HL-60/S4 treated with retinoic acid at 250 ng/mL for 4 days and 3 days (cell line): ENCODE results near the gene KCNH8.
"Not testable (repeated sequence)": the region's sequence is repeated elsewhere in the genome, so short reads cannot be mapped to it uniquely, and the experiment has no call there.

Experiments
- in situ Hi-C: fragments of 300-500 bp; cut with MboI; formaldehyde crosslinking; loops from 2 replicates; pipeline ENCODE4 v1.7.0; 2022; ENCODE audit warnings: low sequenced_read_pairs

Gene KCNH8

GRCh38 chr3:19171794-19172193 lies 23.5 kb downstream of the KCNH8 start:
- in situ Hi-C loops = no loop called here

- in situ Hi-C loops = no loop called here
Measured at GRCh38 chr3:19173945-19174344, 25.6 kb downstream of the KCNH8 start.

- in situ Hi-C loops = no loop called here
Measured at GRCh38 chr3:19183584-19183983, 35.3 kb downstream of the KCNH8 start.

- in situ Hi-C loops = no loop called here
Measured at GRCh38 chr3:19190126-19190525, 41.8 kb downstream of the KCNH8 start.

- in situ Hi-C loops = no loop called here
Measured at GRCh38 chr3:19190602-19191001, 42.3 kb downstream of the KCNH8 start.

- in situ Hi-C loops = no loop called here
Measured at GRCh38 chr3:19199131-19199530, 50.8 kb downstream of the KCNH8 start.

- in situ Hi-C loops = no loop called here
Measured at GRCh38 chr3:19202303-19202702, 54.0 kb downstream of the KCNH8 start.

GRCh38 chr3:19202754-19203153 lies 54.4 kb downstream of the KCNH8 start:
- in situ Hi-C loops = no loop called here

- in situ Hi-C loops = no loop called here
Measured at GRCh38 chr3:19206540-19206939, 58.2 kb downstream of the KCNH8 start.

- in situ Hi-C loops = no loop called here
Measured at GRCh38 chr3:19213603-19214220, 65.4 kb downstream of the KCNH8 start.

- in situ Hi-C loops = no loop called here
Measured at GRCh38 chr3:19215427-19215826, 67.1 kb downstream of the KCNH8 start.

- in situ Hi-C loops = no loop called here
Measured at GRCh38 chr3:19216669-19217337, 68.5 kb downstream of the KCNH8 start.

- in situ Hi-C loops = no loop called here
Measured at GRCh38 chr3:19220311-19220710, 72.0 kb downstream of the KCNH8 start.

GRCh38 chr3:19221081-19221480 lies 72.8 kb downstream of the KCNH8 start:
- in situ Hi-C loops = no loop called here

GRCh38 chr3:19226479-19226878 lies 78.2 kb downstream of the KCNH8 start:
- in situ Hi-C loops = no loop called here

- in situ Hi-C loops = no loop called here
Measured at GRCh38 chr3:19228167-19228566, 79.9 kb downstream of the KCNH8 start.

- in situ Hi-C loops = no loop called here
Measured at GRCh38 chr3:19229086-19229485, 80.8 kb downstream of the KCNH8 start.

- in situ Hi-C loops = not testable (repeated sequence)
Measured at GRCh38 chr3:19229881-19230280, 81.6 kb downstream of the KCNH8 start.

- in situ Hi-C loops = no loop called here
Measured at GRCh38 chr3:19231792-19232461, 83.6 kb downstream of the KCNH8 start.

- in situ Hi-C loops = no loop called here
Measured at GRCh38 chr3:19232566-19232965, 84.3 kb downstream of the KCNH8 start.

GRCh38 chr3:19233882-19234784 lies 85.8 kb downstream of the KCNH8 start:
- in situ Hi-C loops = not testable (repeated sequence)
